T-helper 1 cell treated with Interleukin-12 subunit alpha and Interleukin-12 subunit beta and Interleukin-4 antibody, amounts not matched to agents 30 μg/mL and 1 μg/mL, for 36 hours (primary cell): ENCODE data around the gene CC2D2B.
A peak's percentile ranks its signal among the peaks of the same experiment; 100 is the strongest.
"Not testable (repeated sequence)": the region's sequence is repeated elsewhere in the genome, so short reads cannot be mapped to it uniquely, and the experiment has no call there.

Source experiments
- H3K27ac Mint-ChIP-seq: one replicate; pipeline ENCODE4 v1.8.0; 2021; ENCODE audit warnings: mild to moderate bottlenecking, mixed read lengths
- H3K27me3 Mint-ChIP-seq: one replicate; pipeline ENCODE4 v1.8.0; 2021; ENCODE audit warnings: low read depth, mixed read lengths
- H3K36me3 Mint-ChIP-seq: one replicate; pipeline ENCODE4 v1.8.0; 2021; ENCODE audit warnings: low read depth, mixed read lengths
- H3K4me1 Mint-ChIP-seq: one replicate; pipeline ENCODE4 v1.8.0; 2021; ENCODE audit warnings: low read depth, mixed read lengths
- H3K4me3 Mint-ChIP-seq: one replicate; pipeline ENCODE4 v1.8.0; 2021; ENCODE audit warnings: mild to moderate bottlenecking, moderate library complexity, mixed read lengths
- H3K9me3 Mint-ChIP-seq: one replicate; pipeline ENCODE4 v1.8.0; 2021; ENCODE audit warnings: mixed read lengths

The CC2D2B gene

GRCh38 chr10:95881316-95881715 lies 26.5 kb upstream of the CC2D2B start:
- no peaks in the 10 kb centered on the region for H3K27me3 Mint-ChIP-seq
- no peak overlapping the region for H3K27ac Mint-ChIP-seq
- H3K36me3 Mint-ChIP-seq, result peaks cover 5% of the 10 kb centered on the region
- no peak overlapping the region for H3K4me3 Mint-ChIP-seq
- no peaks in the 10 kb centered on the region for H3K9me3 Mint-ChIP-seq
- H3K4me1 Mint-ChIP-seq, result no peaks in the 10 kb centered on the region

- Mint-ChIP-seq H3K4me1 (no peaks in the 10 kb centered on the region), H3K27me3 (no peaks in the 10 kb centered on the region), H3K4me3 (no peak overlapping the region), H3K27ac (no peak overlapping the region), H3K9me3 (no peaks in the 10 kb centered on the region), H3K36me3 (peaks cover 17% of the 10 kb centered on the region)
Measured at GRCh38 chr10:95889830-95890229, 17.9 kb upstream of the CC2D2B start.

- H3K27me3 Mint-ChIP-seq, result no peaks in the 10 kb centered on the region
- H3K4me1 Mint-ChIP-seq, result no peaks in the 10 kb centered on the region
- no peak overlapping the region for H3K27ac Mint-ChIP-seq
- H3K4me3 Mint-ChIP-seq, result no peak overlapping the region
- no peaks in the 10 kb centered on the region for H3K9me3 Mint-ChIP-seq
- peaks cover 33% of the 10 kb centered on the region for H3K36me3 Mint-ChIP-seq
Measured at GRCh38 chr10:95896071-95896850, 11.5 kb upstream of the CC2D2B start.

- H3K4me1 Mint-ChIP-seq, result peaks cover 11% of the 10 kb centered on the region
- H3K36me3 Mint-ChIP-seq, H3K9me3 Mint-ChIP-seq, H3K27ac Mint-ChIP-seq: not testable (repeated sequence)
- peak overlapping the region; percentile 36 for H3K4me3 Mint-ChIP-seq
- H3K27me3 Mint-ChIP-seq, result peaks cover 11% of the 10 kb centered on the region
Measured at GRCh38 chr10:95905897-95906580, 1.7 kb upstream of the CC2D2B start.

GRCh38 chr10:95906677-95907455 lies 909 bp upstream of the CC2D2B start:
- Mint-ChIP-seq H3K9me3 (no peaks in the 10 kb centered on the region), H3K4me3 (peak overlapping the region; percentile 89), H3K27ac (peak overlapping the region; percentile 43), H3K27me3 (peaks cover 16% of the 10 kb centered on the region), H3K36me3 (peaks cover 7% of the 10 kb centered on the region), H3K4me1 (peaks cover 11% of the 10 kb centered on the region)

- H3K4me3 Mint-ChIP-seq, result peak overlapping the region; percentile 42
- no peaks in the 10 kb centered on the region for H3K36me3 Mint-ChIP-seq
- peaks cover 29% of the 10 kb centered on the region for H3K27me3 Mint-ChIP-seq
- peaks cover 11% of the 10 kb centered on the region for H3K4me1 Mint-ChIP-seq
- H3K9me3 Mint-ChIP-seq, result no peaks in the 10 kb centered on the region
- no peak overlapping the region for H3K27ac Mint-ChIP-seq
Measured at GRCh38 chr10:95908450-95908849, 675 bp downstream of the CC2D2B start.

GRCh38 chr10:95909561-95909960 lies 1.8 kb downstream of the CC2D2B start:
- H3K4me3 Mint-ChIP-seq, result no peak overlapping the region
- H3K9me3 Mint-ChIP-seq, result no peaks in the 10 kb centered on the region
- no peaks in the 10 kb centered on the region for H3K36me3 Mint-ChIP-seq
- no peak overlapping the region for H3K27ac Mint-ChIP-seq
- H3K4me1 Mint-ChIP-seq, result peaks cover 11% of the 10 kb centered on the region
- H3K27me3 Mint-ChIP-seq, result peaks cover 40% of the 10 kb centered on the region

- H3K36me3 Mint-ChIP-seq, H3K27ac Mint-ChIP-seq: not testable (repeated sequence)
Measured at GRCh38 chr10:95916039-95916438, 8.3 kb downstream of the CC2D2B start.

GRCh38 chr10:95920798-95921426 lies 13.1 kb downstream of the CC2D2B start:
- Mint-ChIP-seq H3K4me1 (no peaks in the 10 kb centered on the region), H3K4me3 (no peak overlapping the region), H3K9me3 (no peaks in the 10 kb centered on the region), H3K27me3 (peaks cover 20% of the 10 kb centered on the region), H3K27ac (no peak overlapping the region), H3K36me3 (no peaks in the 10 kb centered on the region)

More at GRCh38 chr10:95916039-95916438, 8.3 kb downstream of the CC2D2B start:
- not testable (repeated sequence) for H3K4me3 Mint-ChIP-seq, H3K4me1 Mint-ChIP-seq, H3K9me3 Mint-ChIP-seq
- H3K27me3 Mint-ChIP-seq, result peaks cover 54% of the 10 kb centered on the region

GRCh38 chr10:95925033-95925432 lies 17.3 kb downstream of the CC2D2B start:
- no peaks in the 10 kb centered on the region for H3K36me3 Mint-ChIP-seq
- H3K4me3 Mint-ChIP-seq, result no peak overlapping the region
- H3K9me3 Mint-ChIP-seq, result no peaks in the 10 kb centered on the region
- H3K27ac Mint-ChIP-seq, result no peak overlapping the region
- H3K4me1 Mint-ChIP-seq, result no peaks in the 10 kb centered on the region
- peaks cover 31% of the 10 kb centered on the region for H3K27me3 Mint-ChIP-seq

- Mint-ChIP-seq H3K9me3 (peaks cover 6% of the 10 kb centered on the region), H3K4me1 (peaks cover 5% of the 10 kb centered on the region), H3K36me3 (peaks cover 4% of the 10 kb centered on the region), H3K27me3 (peaks cover 18% of the 10 kb centered on the region), H3K27ac (no peak overlapping the region), H3K4me3 (no peak overlapping the region)
Measured at GRCh38 chr10:95935429-95935828, 27.7 kb downstream of the CC2D2B start.

- H3K9me3 Mint-ChIP-seq, result peaks cover 10% of the 10 kb centered on the region
- H3K4me1 Mint-ChIP-seq, result no peaks in the 10 kb centered on the region
- peaks cover 2% of the 10 kb centered on the region for H3K36me3 Mint-ChIP-seq
- H3K4me3 Mint-ChIP-seq, result no peak overlapping the region
- no peak overlapping the region for H3K27ac Mint-ChIP-seq
- peaks cover 15% of the 10 kb centered on the region for H3K27me3 Mint-ChIP-seq
Measured at GRCh38 chr10:95941115-95941514, 33.3 kb downstream of the CC2D2B start.

- peak overlapping the region; percentile 32 for H3K4me3 Mint-ChIP-seq
Measured at GRCh38 chr10:95963202-95963990, 55.6 kb downstream of the CC2D2B start.

GRCh38 chr10:95963991-95964389 lies 56.2 kb downstream of the CC2D2B start:
- peaks cover 9% of the 10 kb centered on the region for H3K9me3 Mint-ChIP-seq
- H3K4me3 Mint-ChIP-seq, result peak overlapping the region; percentile 32
- H3K27ac Mint-ChIP-seq, result peak overlapping the region; percentile 4
- no peaks in the 10 kb centered on the region for H3K27me3 Mint-ChIP-seq
- peaks cover 10% of the 10 kb centered on the region for H3K4me1 Mint-ChIP-seq
- H3K36me3 Mint-ChIP-seq, result peaks cover 2% of the 10 kb centered on the region

More at GRCh38 chr10:95963202-95963990, 55.6 kb downstream of the CC2D2B start:
- Mint-ChIP-seq H3K9me3 (peaks cover 15% of the 10 kb centered on the region), H3K4me1 (peaks cover 10% of the 10 kb centered on the region), H3K36me3 (peaks cover 4% of the 10 kb centered on the region), H3K27ac (peak overlapping the region; percentile 4), H3K27me3 (no peaks in the 10 kb centered on the region)
